ENCODE measurements around the gene ZNF700.

DNA sequence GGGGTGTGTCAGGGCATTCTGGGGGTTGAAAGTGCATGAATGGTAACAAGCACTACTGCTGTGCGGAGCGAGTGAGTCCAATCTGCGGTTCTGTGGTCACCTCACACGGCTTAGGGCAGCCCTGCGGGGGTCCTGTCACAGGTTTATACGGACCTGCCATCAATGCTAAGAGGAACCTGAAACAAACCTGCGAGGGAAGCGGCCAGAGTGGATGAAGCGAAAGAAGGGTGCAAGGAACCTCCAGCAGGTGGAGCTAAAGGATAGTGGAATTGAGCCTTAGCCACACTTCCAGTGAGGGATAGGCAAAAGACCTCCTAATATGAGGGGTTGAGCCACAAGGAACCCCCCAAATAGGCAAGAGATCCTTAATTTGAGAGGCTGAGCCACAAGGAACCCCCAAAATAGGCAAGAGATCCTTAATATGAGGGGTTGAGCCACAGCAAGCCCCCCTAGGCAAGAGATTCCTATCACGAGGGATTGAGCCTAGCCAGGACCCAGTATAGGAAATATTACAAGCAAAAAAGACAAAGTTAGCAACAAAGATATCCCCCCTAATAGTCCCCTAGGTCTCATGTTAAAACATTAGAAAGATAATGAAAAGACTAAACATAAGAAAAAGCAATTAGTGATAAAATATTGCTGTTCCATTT lies 43.6 kb upstream of the ZNF700 start:
- TF ChIP-seq, protein P1, sequence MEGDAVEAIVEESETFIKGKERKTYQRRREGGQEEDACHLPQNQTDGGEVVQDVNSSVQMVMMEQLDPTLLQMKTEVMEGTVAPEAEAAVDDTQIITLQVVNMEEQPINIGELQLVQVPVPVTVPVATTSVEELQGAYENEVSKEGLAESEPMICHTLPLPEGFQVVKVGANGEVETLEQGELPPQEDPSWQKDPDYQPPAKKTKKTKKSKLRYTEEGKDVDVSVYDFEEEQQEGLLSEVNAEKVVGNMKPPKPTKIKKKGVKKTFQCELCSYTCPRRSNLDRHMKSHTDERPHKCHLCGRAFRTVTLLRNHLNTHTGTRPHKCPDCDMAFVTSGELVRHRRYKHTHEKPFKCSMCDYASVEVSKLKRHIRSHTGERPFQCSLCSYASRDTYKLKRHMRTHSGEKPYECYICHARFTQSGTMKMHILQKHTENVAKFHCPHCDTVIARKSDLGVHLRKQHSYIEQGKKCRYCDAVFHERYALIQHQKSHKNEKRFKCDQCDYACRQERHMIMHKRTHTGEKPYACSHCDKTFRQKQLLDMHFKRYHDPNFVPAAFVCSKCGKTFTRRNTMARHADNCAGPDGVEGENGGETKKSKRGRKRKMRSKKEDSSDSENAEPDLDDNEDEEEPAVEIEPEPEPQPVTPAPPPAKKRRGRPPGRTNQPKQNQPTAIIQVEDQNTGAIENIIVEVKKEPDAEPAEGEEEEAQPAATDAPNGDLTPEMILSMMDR (IDR thresholded peaks at IDR 0.05; ENCODE audit: insufficient read depth, low read length) = peak; percentile 37
- no peak for TF ChIP-seq GABPA (IDR thresholded peaks at IDR 0.05; ENCODE audit: low read depth)
- TF ChIP-seq, protein P2, sequence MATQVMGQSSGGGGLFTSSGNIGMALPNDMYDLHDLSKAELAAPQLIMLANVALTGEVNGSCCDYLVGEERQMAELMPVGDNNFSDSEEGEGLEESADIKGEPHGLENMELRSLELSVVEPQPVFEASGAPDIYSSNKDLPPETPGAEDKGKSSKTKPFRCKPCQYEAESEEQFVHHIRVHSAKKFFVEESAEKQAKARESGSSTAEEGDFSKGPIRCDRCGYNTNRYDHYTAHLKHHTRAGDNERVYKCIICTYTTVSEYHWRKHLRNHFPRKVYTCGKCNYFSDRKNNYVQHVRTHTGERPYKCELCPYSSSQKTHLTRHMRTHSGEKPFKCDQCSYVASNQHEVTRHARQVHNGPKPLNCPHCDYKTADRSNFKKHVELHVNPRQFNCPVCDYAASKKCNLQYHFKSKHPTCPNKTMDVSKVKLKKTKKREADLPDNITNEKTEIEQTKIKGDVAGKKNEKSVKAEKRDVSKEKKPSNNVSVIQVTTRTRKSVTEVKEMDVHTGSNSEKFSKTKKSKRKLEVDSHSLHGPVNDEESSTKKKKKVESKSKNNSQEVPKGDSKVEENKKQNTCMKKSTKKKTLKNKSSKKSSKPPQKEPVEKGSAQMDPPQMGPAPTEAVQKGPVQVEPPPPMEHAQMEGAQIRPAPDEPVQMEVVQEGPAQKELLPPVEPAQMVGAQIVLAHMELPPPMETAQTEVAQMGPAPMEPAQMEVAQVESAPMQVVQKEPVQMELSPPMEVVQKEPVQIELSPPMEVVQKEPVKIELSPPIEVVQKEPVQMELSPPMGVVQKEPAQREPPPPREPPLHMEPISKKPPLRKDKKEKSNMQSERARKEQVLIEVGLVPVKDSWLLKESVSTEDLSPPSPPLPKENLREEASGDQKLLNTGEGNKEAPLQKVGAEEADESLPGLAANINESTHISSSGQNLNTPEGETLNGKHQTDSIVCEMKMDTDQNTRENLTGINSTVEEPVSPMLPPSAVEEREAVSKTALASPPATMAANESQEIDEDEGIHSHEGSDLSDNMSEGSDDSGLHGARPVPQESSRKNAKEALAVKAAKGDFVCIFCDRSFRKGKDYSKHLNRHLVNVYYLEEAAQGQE (IDR thresholded peaks at IDR 0.05; ENCODE audit: insufficient replicate concordance, low read depth) = no peak
